Lower leg skin (tissue), 3 donors: Measurements from ENCODE around the gene TM4SF4.

Experiments
- CTCF ChIP-seq, 3 donors: fragments of 450-650 bp; IDR thresholded peaks; one replicate each; pipeline ENCODE4 v1.5.1; 2016; ENCODE audit warnings: antibody characterized with exemption in 3 of 3, mild to moderate bottlenecking in 3 of 3, moderate library complexity in 2 of 3
- POLR2A ChIP-seq, 2 donors: fragments of 450-650 bp; IDR thresholded peaks; one replicate each; pipeline ENCODE4 v1.6.1; 2016 to 2017; ENCODE audit warnings: antibody characterized with exemption in 2 of 2, mild to moderate bottlenecking in 1 of 2, moderate library complexity in 1 of 2

GRCh38 chr3:149506540-149506939 is 32.0 kb downstream of the TM4SF4 start:
- TF ChIP-seq CTCF (IDR thresholded peaks at IDR 0.05) (no peak), POLR2A (IDR thresholded peaks at IDR 0.05) (no peak)
